OCI-LY3 (cell line): Measurements from ENCODE around the gene ARL6IP5.

Experiments used
- H2AFZ ChIP-seq: fragments of 200-600, 300-600 bp; shearing (Covaris generic); 2 replicates; pipeline ENCODE4 v1.6.0; 2014; ENCODE audit warnings: antibody characterized with exemption, low read depth, low read length
- H3K27ac ChIP-seq: fragments of 200-600, 300-600 bp; sonication (generic); 2 replicates; pipeline ENCODE4 v1.5.1; 2014; ENCODE audit warnings: mild to moderate bottlenecking, low read length, moderate library complexity, mixed read lengths
- H3K27me3 ChIP-seq: fragments of 200-600, 300-600 bp; sonication (generic); 2 replicates; pipeline ENCODE4 v1.6.1; 2014; ENCODE audit warnings: low read depth, low read length, mixed read lengths
- H3K36me3 ChIP-seq: fragments of 200-600, 300-600 bp; sonication (generic); replicated peaks from 2 replicates; pipeline ENCODE3; 2014; ENCODE audit warnings: low read depth, low read length, mixed read lengths
- H3K4me1 ChIP-seq: fragments of 300-600, 200-600 bp; sonication (generic); 2 replicates; pipeline ENCODE4 v1.6.1; 2014; ENCODE audit warnings: low read length, mixed read lengths
- H3K4me2 ChIP-seq: fragments of 200-600, 300-600 bp; sonication (generic); 2 replicates; pipeline ENCODE4 v1.6.1; 2014; ENCODE audit warnings: low read length, mixed read lengths
- H3K4me3 ChIP-seq: fragments of 300-600, 200-600 bp; sonication (generic); 2 replicates; pipeline ENCODE4 v1.5.1; 2014; ENCODE audit warnings: antibody characterized with exemption, mild to moderate bottlenecking, low read length, moderate library complexity
- H3K79me2 ChIP-seq: fragments of 300-600, 200-600 bp; shearing (Covaris generic); 2 replicates; pipeline ENCODE4 v1.6.1; 2014; ENCODE audit warnings: mild to moderate bottlenecking, low read length, mixed read lengths
- H3K9ac ChIP-seq: fragments of 300-600, 200-600 bp; shearing (Covaris generic); 2 replicates; pipeline ENCODE4 v1.6.0; 2014; ENCODE audit warnings: mild to moderate bottlenecking, low read length, moderate library complexity
- H3K9me3 ChIP-seq: fragments of 200-600, 300-600 bp; shearing (Covaris generic); 2 replicates; pipeline ENCODE4 v1.6.1; 2014; ENCODE audit warnings: low read length, mixed read lengths; ENCODE audit not compliant: insufficient read depth
- H4K20me1 ChIP-seq: fragments of 200-600, 300-600 bp; sonication (generic); 2 replicates; pipeline ENCODE4 v1.6.1; 2016; ENCODE audit warnings: low read length, mixed read lengths; ENCODE audit not compliant: insufficient read depth
- CTCF ChIP-seq: fragments of 200-600, 300-600 bp; sonication (generic); IDR thresholded peaks from 2 replicates; pipeline ENCODE4 v1.5.1; 2014; ENCODE audit warnings: antibody characterized with exemption, low read length, low read depth
- EZH2phosphoT487 ChIP-seq: fragments of 200-600 bp; shearing (Covaris generic); IDR thresholded peaks from 2 replicates; pipeline ENCODE4 v1.6.1; 2018; ENCODE audit warnings: antibody characterized with exemption, mixed run types, low read depth

The ARL6IP5 gene

DNA sequence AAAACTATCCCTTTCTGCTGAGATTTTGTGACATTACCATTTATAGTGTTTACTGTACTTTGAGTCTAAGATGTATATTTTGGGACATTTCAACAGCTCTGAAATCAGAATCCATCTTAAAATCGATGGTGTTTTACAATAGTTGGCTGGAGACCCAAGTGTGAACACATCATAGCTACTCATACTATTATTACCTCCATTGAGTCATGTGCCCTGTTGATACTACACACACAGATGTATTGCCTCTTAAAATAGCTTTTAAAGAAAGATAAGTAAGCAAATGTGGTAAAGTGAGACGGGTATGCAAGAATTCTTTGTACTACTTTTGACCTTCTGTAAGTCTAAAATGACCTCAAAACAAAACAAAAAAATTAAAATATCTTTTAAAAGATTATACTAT lies 31.0 kb downstream of the ARL6IP5 start:
- Histone ChIP-seq H3K4me2 (no peak overlapping the region), H3K9me3 (no peaks in the 10 kb centered on the region), H3K4me1 (no peaks in the 10 kb centered on the region), H4K20me1 (no peaks in the 10 kb centered on the region), H3K27me3 (no peaks in the 10 kb centered on the region), H3K9ac (no peak overlapping the region), H3K79me2 (no peaks in the 10 kb centered on the region), H3K36me3 (no peaks in the 10 kb centered on the region), H2AFZ (no peak overlapping the region), H3K27ac (no peak overlapping the region), H3K4me3 (no peak overlapping the region)
- TF ChIP-seq CTCF: no peak
- no peak for TF ChIP-seq EZH2phosphoT487

DNA sequence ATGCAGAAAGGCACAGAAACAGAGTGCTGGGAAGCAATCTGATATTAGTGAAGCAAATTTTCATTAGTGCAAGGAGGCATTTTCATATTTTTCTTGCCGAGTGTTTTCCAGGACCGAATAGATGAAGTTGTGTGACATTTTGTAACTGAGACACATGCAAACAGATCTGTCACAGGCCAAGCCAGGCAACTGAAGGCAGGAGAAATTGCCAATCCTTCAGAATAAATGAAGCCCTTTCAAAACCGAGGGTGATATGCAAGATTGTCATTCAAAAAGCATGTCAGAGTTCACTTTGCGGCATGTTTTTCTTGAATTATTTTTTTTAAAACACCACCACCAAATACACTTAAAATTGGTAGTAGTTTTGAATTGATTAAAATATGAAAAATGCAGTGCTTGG lies 31.4 kb downstream of the ARL6IP5 start:
- H3K9ac ChIP-seq: no peak overlapping the region
- TF ChIP-seq CTCF (no peak), EZH2phosphoT487 (no peak)
- H3K36me3 ChIP-seq: no peaks in the 10 kb centered on the region
- no peak overlapping the region for H2AFZ ChIP-seq
- H3K9me3 ChIP-seq: no peaks in the 10 kb centered on the region
- no peaks in the 10 kb centered on the region for H3K27me3 ChIP-seq
- no peak overlapping the region for H3K4me3 ChIP-seq
- no peaks in the 10 kb centered on the region for H3K4me1 ChIP-seq
- H3K27ac ChIP-seq: no peak overlapping the region
- H3K79me2 ChIP-seq: no peaks in the 10 kb centered on the region
- H3K4me2 ChIP-seq: no peak overlapping the region
- H4K20me1 ChIP-seq: no peaks in the 10 kb centered on the region

GRCh38 chr3:69116897-69117296 lies 32.2 kb downstream of the ARL6IP5 start:
- Histone ChIP-seq H3K4me1 (no peaks in the 10 kb centered on the region), H3K9ac (no peak overlapping the region), H3K27ac (no peak overlapping the region), H3K4me3 (no peak overlapping the region), H3K4me2 (no peak overlapping the region), H3K36me3 (no peaks in the 10 kb centered on the region), H3K79me2 (no peaks in the 10 kb centered on the region), H3K27me3 (no peaks in the 10 kb centered on the region), H4K20me1 (no peaks in the 10 kb centered on the region), H3K9me3 (no peaks in the 10 kb centered on the region), H2AFZ (no peak overlapping the region)
- TF ChIP-seq CTCF (no peak), EZH2phosphoT487 (no peak)

DNA sequence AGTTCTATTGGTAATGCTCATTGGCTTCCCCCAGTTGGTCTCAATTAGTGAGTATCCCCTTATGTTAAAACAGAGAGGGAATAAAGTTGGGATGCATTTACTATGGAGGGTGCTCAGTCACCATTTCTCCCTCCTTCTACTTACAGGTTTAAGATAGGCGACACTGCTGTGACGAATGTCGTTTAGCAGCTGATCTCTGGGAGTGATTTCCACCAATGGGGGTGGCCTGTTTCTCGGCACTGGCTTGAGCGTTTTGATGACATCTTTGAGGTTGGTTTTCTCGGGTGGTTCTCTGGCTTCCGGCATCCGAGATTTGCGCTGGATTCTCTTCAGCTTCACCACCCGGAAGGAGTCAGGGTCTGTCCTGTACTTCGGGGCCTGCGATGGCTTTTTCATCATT lies 33.8 kb downstream of the ARL6IP5 start:
- H3K27ac ChIP-seq: no peak overlapping the region
- H3K36me3 ChIP-seq: no peaks in the 10 kb centered on the region
- H3K27me3 ChIP-seq: no peaks in the 10 kb centered on the region
- no peak overlapping the region for H3K4me2 ChIP-seq
- H3K9ac ChIP-seq: no peak overlapping the region
- no peaks in the 10 kb centered on the region for H3K4me1 ChIP-seq
- no peak overlapping the region for H2AFZ ChIP-seq
- H4K20me1 ChIP-seq: no peaks in the 10 kb centered on the region
- H3K4me3 ChIP-seq: no peak overlapping the region
- TF ChIP-seq EZH2phosphoT487: no peak
- no peak for TF ChIP-seq CTCF
- no peaks in the 10 kb centered on the region for H3K9me3 ChIP-seq
- no peaks in the 10 kb centered on the region for H3K79me2 ChIP-seq
